D721Med (cell line): Measurements from ENCODE around the gene CASKIN2.

Experiments
- DNase-seq: peaks from one replicate; pipeline ENCODE4 v3.0.0; 2011; ENCODE audit warnings: low spot score; ENCODE audit not compliant: insufficient read length
- FAIRE-seq: peaks from 2 replicates; lab custom pipeline; 2011; peaks lifted over from hg19 to GRCh38; lab: Jason Lieb, UNC
- CTCF ChIP-seq: IDR thresholded peaks from 2 replicates; pipeline ENCODE4 v1.5.1; 2012; ENCODE audit warnings: mild to moderate bottlenecking, control low read depth; ENCODE audit not compliant: insufficient read depth; ENCODE audit errors: missing control alignments

CASKIN2 gene

GRCh38 chr17:75515496-75516254, at the start of gene CASKIN2:
Gene CASKIN2 (minus strand): TSS chr17:75515537. CDS start chr17:75513804, 1,733 bp downstream.
- FAIRE-seq (no peak), DNase-seq (peak; percentile 100)
- peak; percentile 96 for TF ChIP-seq CTCF

GRCh38 chr17:75565066-75565465, 49.7 kb upstream of the CASKIN2 start:
- FAIRE-seq (no peak), DNase-seq (no peak)
- no peak for TF ChIP-seq CTCF

GRCh38 chr17:75564195-75564594, 48.9 kb upstream of the CASKIN2 start:
- DNase-seq (no peak), FAIRE-seq (no peak)
- no peak for TF ChIP-seq CTCF

- DNase-seq (no peak), FAIRE-seq (no peak)
- no peak for TF ChIP-seq CTCF
These were observed 47.9 kb upstream of the CASKIN2 start for GRCh38 chr17:75563063-75563758.

- FAIRE-seq (no peak), DNase-seq (no peak)
- no peak for TF ChIP-seq CTCF
These were observed 46.7 kb upstream of the CASKIN2 start for GRCh38 chr17:75561927-75562603.

- FAIRE-seq (no peak), DNase-seq (no peak)
- no peak for TF ChIP-seq CTCF
These were observed 44.7 kb upstream of the CASKIN2 start for GRCh38 chr17:75559958-75560533.
